ENCODE data around the gene LONRF2.

DNA sequence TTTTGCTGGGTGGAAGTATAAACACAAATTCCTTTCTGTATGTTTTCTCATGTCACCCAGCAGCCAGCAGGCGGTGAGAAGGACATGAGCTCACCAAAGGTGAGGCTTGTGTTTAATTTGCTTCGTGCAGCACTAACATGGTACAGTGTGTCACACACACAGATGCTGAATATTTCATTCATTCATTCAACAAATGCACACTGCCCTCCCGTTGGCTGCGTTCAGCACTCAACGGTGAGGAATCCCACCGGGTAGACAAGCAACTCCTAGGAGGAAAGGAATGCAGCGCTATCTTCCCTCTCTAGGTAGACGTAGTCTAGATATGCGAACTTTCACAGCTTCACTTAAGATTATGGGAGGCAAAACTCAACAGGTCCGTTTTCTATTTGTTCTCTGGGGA is 85.1 kb downstream of the LONRF2 start:
- TF ChIP-seq, protein P1, sequence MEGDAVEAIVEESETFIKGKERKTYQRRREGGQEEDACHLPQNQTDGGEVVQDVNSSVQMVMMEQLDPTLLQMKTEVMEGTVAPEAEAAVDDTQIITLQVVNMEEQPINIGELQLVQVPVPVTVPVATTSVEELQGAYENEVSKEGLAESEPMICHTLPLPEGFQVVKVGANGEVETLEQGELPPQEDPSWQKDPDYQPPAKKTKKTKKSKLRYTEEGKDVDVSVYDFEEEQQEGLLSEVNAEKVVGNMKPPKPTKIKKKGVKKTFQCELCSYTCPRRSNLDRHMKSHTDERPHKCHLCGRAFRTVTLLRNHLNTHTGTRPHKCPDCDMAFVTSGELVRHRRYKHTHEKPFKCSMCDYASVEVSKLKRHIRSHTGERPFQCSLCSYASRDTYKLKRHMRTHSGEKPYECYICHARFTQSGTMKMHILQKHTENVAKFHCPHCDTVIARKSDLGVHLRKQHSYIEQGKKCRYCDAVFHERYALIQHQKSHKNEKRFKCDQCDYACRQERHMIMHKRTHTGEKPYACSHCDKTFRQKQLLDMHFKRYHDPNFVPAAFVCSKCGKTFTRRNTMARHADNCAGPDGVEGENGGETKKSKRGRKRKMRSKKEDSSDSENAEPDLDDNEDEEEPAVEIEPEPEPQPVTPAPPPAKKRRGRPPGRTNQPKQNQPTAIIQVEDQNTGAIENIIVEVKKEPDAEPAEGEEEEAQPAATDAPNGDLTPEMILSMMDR (IDR thresholded peaks at IDR 0.05; ENCODE audit: low read depth, low read length), result no peak
- no peak for TF ChIP-seq EZH2phosphoT487 (IDR thresholded peaks at IDR 0.05; ENCODE audit: low read depth)

All from OCI-LY3 (cell line).